HG02870 (cell line): ENCODE results near the gene NXN.
"Not testable (repeated sequence)": the region's sequence is repeated elsewhere in the genome, so short reads cannot be mapped to it uniquely, and the experiment has no call there.

Experiments
- ATAC-seq: cut with Tn5 transposase; IDR thresholded peaks from one replicate; pipeline ENCODE4 v1.9.1; 2021; ENCODE audit warnings: mild to moderate bottlenecking, moderate library complexity; ENCODE audit not compliant: unreplicated experiment

NXN gene

GRCh38 chr17:896454-896853 is 83.1 kb downstream of the NXN start:
- no peak for ATAC-seq

- ATAC-seq: no peak
Measured at GRCh38 chr17:892958-893357, 86.6 kb downstream of the NXN start.

GRCh38 chr17:888998-889441 is 90.6 kb downstream of the NXN start:
- no peak for ATAC-seq

GRCh38 chr17:887551-888209 is 91.9 kb downstream of the NXN start:
- ATAC-seq: no peak

- no peak for ATAC-seq
Measured at GRCh38 chr17:885971-886571, 93.5 kb downstream of the NXN start.

GRCh38 chr17:883586-883962 is 96.0 kb downstream of the NXN start:
- ATAC-seq: no peak

GRCh38 chr17:882827-883585 is 96.6 kb downstream of the NXN start:
- ATAC-seq: no peak

GRCh38 chr17:881778-882177 is 97.8 kb downstream of the NXN start:
- no peak for ATAC-seq

GRCh38 chr17:880443-881269 is 98.9 kb downstream of the NXN start:
- no peak for ATAC-seq

- no peak for ATAC-seq
Measured at GRCh38 chr17:879546-880442, 99.8 kb downstream of the NXN start.

- ATAC-seq: no peak
Measured at GRCh38 chr17:877630-878029, 101.9 kb downstream of the NXN start.

GRCh38 chr17:876272-876671 is 103.3 kb downstream of the NXN start:
- no peak for ATAC-seq

GRCh38 chr17:874590-874989 is 105.0 kb downstream of the NXN start:
- not testable (repeated sequence) for ATAC-seq

- no peak for ATAC-seq
Measured at GRCh38 chr17:872855-873254, 106.7 kb downstream of the NXN start.

- no peak for ATAC-seq
Measured at GRCh38 chr17:871751-872519, 107.6 kb downstream of the NXN start.

GRCh38 chr17:869567-870525 is 109.7 kb downstream of the NXN start:
- ATAC-seq: no peak

- no peak for ATAC-seq
Measured at GRCh38 chr17:869086-869485, 110.5 kb downstream of the NXN start.

GRCh38 chr17:867896-868489 is 111.6 kb downstream of the NXN start:
- no peak for ATAC-seq
